Measurements from ENCODE around the gene FAM72C. TPM values are rescaled to one million over a fixed set of nuclear protein-coding genes. Genes with fewer than 3 reads are reported as not detected.
"Not testable (repeated sequence)": the region's sequence is repeated elsewhere in the genome, so short reads cannot be mapped to it uniquely, and the experiment has no call there.

The FAM72C gene
- total RNA-seq, 4 donors from 2014 or later = 0.47 TPM; not detected in 3

DNA sequence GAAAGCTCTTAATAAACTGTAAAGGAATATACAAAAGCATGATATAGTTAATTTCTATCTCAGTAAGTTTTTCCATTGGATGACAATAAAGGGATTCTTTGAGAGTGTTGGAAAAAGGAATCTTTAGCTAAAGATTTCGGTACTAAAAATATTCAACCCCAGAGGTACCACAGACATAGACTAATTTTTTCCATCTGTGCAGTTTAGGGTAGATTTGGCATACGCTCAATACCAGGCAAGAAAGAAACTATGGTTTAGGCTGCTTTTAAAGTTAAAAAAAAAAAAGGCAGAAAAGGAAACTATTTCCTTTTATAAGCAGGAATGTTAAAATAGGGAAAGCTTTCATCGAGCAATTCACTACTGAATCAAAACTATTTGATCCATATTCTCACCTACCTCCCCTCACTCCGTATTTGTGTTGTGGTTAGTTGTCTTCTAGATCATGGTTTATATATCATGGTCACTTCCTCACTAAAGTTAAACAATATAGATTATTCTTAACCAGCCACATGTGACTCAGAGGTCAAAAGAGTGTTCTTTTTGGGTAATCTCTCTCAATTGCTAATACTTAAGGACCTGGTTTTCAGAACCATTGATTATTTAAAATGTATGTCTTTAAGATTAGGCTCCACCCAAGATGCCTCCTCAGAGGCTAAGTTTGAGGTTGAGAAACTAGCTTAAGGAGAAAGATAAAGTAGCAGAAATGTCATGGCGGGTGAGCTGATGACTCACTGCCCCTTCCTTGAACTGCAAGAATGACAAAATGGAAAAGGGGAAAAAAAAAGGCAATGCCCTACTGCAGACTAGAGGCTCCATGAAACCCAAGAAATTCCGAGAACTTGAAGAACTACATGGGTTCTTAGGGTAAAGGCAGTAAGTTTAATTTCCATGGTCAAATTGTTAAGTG lies 20.0 kb downstream of the FAM72C start:
- H3K9me3 ChIP-seq, H3K27me3 ChIP-seq, H3K27ac ChIP-seq, DNase-seq, H3K36me3 ChIP-seq, H3K4me3 ChIP-seq, H3K4me1 ChIP-seq: not testable (repeated sequence)

DNA sequence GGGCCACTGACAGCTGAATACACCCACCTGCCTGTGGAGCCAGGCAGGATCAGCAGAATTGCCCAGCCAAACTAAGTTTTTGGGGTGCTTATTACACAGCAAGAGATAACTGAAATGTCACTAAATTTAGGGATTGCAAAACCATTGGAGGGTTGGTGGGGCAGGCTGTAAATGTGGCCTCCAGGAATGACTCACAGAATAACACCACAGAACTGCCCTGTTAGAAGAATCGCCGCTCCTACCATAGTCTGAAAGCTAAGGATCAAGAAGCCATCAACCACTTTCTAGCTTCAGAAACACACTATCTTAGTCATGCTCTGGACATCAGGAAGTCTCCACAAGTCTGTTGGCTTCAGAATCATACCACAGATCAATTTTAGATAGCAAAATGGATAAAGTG lies 24.0 kb downstream of the FAM72C start:
- not testable (repeated sequence) for H3K4me1 ChIP-seq, H3K27me3 ChIP-seq, H3K36me3 ChIP-seq, H3K4me3 ChIP-seq, H3K27ac ChIP-seq, DNase-seq, H3K9me3 ChIP-seq

GRCh38 chr1:143945253-143945652 lies 26.5 kb downstream of the FAM72C start:
- not testable (repeated sequence) for DNase-seq, H3K27me3 ChIP-seq, H3K4me3 ChIP-seq, H3K4me1 ChIP-seq, H3K27ac ChIP-seq, H3K36me3 ChIP-seq, H3K9me3 ChIP-seq

DNA sequence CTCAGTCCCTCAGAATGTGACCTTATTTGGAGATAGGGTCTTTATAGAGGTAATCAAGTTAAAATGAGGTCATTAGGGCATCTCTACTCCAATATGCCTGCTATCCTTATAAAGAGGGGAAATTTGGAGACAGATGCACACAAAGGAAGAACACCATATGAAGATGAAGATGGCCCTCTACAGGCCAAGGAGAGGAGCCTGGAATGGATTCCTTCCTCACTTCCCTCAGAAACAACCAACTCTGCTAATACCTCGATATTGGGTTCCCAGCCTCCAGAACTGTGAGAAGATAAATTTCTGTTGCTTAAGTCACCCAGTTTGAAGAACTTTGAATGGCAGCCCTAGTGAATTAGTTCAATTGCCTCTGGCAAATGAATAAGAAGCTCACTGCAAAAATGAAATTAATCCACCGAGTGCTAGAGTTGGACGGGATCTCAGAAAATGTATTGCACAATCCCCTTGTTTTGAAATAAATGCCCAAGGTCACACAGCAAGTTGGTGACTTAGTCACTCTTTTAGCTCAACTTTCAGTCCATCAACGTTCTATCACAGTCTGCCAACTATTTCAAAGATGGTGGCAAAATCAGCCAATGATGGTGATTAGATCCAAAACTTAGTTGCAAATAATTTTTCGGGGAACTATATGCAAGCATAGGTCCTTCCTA lies 27.1 kb downstream of the FAM72C start:
- H3K4me1 ChIP-seq, H3K27ac ChIP-seq, H3K36me3 ChIP-seq, H3K9me3 ChIP-seq, DNase-seq, H3K4me3 ChIP-seq, H3K27me3 ChIP-seq: not testable (repeated sequence)

DNA sequence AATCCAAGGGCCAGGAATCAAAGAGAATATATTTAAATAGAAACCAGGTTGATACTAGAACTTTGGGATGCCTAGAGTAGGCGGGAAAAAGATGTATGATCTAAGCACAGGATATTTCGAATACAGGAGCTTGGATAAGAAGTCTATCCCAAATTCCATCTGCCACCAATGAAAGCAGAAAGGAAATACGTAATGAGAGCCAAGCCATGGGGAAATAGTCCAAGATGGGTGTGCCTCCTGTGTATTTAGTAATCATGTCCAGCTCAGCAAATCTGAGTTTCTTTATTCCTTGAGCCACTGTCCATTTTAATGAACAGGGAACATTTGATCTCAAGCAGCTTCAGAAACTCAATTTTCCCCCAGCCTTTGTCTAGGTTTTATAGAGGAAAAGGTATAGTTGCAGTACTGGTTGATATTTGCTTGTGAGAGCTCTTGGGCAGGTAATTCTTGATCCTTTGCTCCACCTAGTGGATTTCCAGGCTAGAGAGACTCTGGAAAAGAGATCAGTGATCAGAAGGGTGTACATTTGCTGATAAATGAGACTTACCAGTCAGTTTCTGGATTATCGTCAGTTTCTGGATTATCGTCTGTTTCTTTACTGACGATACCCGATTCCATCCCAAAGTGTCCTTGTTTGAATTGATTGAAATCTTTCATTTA lies 28.3 kb downstream of the FAM72C start:
- DNase-seq, H3K9me3 ChIP-seq, H3K27me3 ChIP-seq, H3K4me1 ChIP-seq, H3K27ac ChIP-seq, H3K36me3 ChIP-seq, H3K4me3 ChIP-seq: not testable (repeated sequence)

GRCh38 chr1:143942238-143942860 lies 29.4 kb downstream of the FAM72C start:
- H3K36me3 ChIP-seq, H3K27ac ChIP-seq, H3K27me3 ChIP-seq, DNase-seq, H3K4me1 ChIP-seq, H3K4me3 ChIP-seq, H3K9me3 ChIP-seq: not testable (repeated sequence)

- not testable (repeated sequence) for H3K36me3 ChIP-seq, H3K27ac ChIP-seq, H3K9me3 ChIP-seq, H3K4me3 ChIP-seq, H3K4me1 ChIP-seq, H3K27me3 ChIP-seq, DNase-seq
Observed at GRCh38 chr1:143939666-143940065, 32.1 kb downstream of the FAM72C start.

- DNase-seq, H3K4me1 ChIP-seq, H3K9me3 ChIP-seq, H3K36me3 ChIP-seq, H3K27ac ChIP-seq, H3K4me3 ChIP-seq, H3K27me3 ChIP-seq: not testable (repeated sequence)
Observed at GRCh38 chr1:143938922-143939321, 32.9 kb downstream of the FAM72C start.

DNA sequence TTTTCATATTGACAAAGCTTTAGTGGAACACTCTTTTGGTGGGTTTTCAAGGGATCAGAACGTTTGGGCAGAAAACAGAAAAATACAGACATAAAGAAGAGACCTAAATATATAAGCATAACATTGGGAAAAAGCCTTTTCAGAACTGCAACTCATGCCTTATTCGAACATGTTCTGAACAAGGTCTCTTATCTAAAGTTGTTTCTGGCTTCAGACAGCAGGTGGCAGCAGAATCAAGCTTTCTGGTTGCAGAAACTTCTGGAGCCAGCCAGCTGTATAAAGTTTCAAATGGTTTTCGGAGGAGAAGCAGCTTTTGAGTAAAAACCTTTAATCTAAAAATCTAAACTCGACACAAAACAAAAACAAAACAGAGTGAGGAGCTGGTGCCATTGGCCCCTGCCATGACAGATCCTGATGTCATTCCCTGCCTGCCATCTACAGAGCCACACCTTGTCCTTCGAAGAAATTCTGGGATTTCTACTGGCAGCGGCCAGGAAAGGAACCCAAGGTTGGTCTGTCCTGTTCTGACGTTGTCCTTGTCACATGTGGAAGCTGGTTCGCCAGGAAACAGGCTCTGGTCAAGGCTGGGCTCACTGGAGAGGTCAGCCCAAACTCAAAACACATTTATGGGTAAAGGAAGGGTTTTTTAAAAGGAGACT lies 35.2 kb downstream of the FAM72C start:
- TF ChIP-seq, protein P1, sequence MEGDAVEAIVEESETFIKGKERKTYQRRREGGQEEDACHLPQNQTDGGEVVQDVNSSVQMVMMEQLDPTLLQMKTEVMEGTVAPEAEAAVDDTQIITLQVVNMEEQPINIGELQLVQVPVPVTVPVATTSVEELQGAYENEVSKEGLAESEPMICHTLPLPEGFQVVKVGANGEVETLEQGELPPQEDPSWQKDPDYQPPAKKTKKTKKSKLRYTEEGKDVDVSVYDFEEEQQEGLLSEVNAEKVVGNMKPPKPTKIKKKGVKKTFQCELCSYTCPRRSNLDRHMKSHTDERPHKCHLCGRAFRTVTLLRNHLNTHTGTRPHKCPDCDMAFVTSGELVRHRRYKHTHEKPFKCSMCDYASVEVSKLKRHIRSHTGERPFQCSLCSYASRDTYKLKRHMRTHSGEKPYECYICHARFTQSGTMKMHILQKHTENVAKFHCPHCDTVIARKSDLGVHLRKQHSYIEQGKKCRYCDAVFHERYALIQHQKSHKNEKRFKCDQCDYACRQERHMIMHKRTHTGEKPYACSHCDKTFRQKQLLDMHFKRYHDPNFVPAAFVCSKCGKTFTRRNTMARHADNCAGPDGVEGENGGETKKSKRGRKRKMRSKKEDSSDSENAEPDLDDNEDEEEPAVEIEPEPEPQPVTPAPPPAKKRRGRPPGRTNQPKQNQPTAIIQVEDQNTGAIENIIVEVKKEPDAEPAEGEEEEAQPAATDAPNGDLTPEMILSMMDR (IDR thresholded peaks at IDR 0.05) = peak in 3 of 6 experiments; percentile 19 to 31 (median 27)
- H3K9me3 ChIP-seq, H3K27me3 ChIP-seq, H3K36me3 ChIP-seq, H3K4me3 ChIP-seq, H3K27ac ChIP-seq, H3K4me1 ChIP-seq: not testable (repeated sequence)
- peak in 2 of 3 donors; percentile 21 to 78 for DNase-seq

GRCh38 chr1:143919127-143919526 lies 52.7 kb downstream of the FAM72C start:
- not testable (repeated sequence) for DNase-seq, H3K4me1 ChIP-seq, H3K9me3 ChIP-seq, H3K27ac ChIP-seq, H3K4me3 ChIP-seq, H3K27me3 ChIP-seq, H3K36me3 ChIP-seq

GRCh38 chr1:143918552-143918951 lies 53.2 kb downstream of the FAM72C start:
- not testable (repeated sequence) for H3K4me3 ChIP-seq, H3K4me1 ChIP-seq, DNase-seq, H3K36me3 ChIP-seq, H3K27ac ChIP-seq, H3K9me3 ChIP-seq, H3K27me3 ChIP-seq

GRCh38 chr1:143913705-143914104 lies 58.1 kb downstream of the FAM72C start:
- not testable (repeated sequence) for H3K9me3 ChIP-seq, H3K4me3 ChIP-seq, H3K36me3 ChIP-seq, H3K4me1 ChIP-seq, H3K27me3 ChIP-seq, DNase-seq, H3K27ac ChIP-seq
